AG04450 (cell line): Measurements from ENCODE around the gene PGP. TPM values are rescaled to one million over a fixed set of nuclear protein-coding genes. Genes with fewer than 3 reads are reported as not detected.

Source experiments
- CTCF ChIA-PET: fragments of 300-600, 350-600 bp; formaldehyde crosslinking; extraction: SDS; loops from one replicate; lab custom pipeline; 2022; ENCODE audit warnings: antibody characterized with exemption, inconsistent platforms; lab: Charles Lee
- POLR2A ChIA-PET: fragments of 350-600 bp; formaldehyde crosslinking; extraction: SDS; loops from one replicate; lab custom pipeline; 2021; ENCODE audit warnings: antibody characterized with exemption, inconsistent platforms; lab: Yijun Ruan, JAX
- DNase-seq: peaks from one replicate; pipeline ENCODE4 v3.0.0-alpha.2; 2011; ENCODE audit warnings: low read depth, low spot score
- H3K27ac ChIP-seq: one replicate; pipeline ENCODE4 v1.5.1; 2012; ENCODE audit warnings: low read depth, low read length, control low read depth
- H3K27me3 ChIP-seq: one replicate; pipeline ENCODE4 v1.6.0; 2012; ENCODE audit warnings: low read length; ENCODE audit not compliant: control insufficient read depth, insufficient read depth
- H3K4me3 ChIP-seq: 2 replicates; pipeline ENCODE4 v1.5.1; 2011; ENCODE audit warnings: mild to moderate bottlenecking, low read depth, low read length, control low read depth
- H3K9me3 ChIP-seq: 2 replicates; pipeline ENCODE4 v1.5.1; 2012; ENCODE audit warnings: low read length; ENCODE audit not compliant: control insufficient read depth, insufficient read depth
- polyA plus RNA-seq: library from polyadenylated mRNA; depleted of rRNA; stranded (reverse); fragments of >200 nt; gene quantifications from 2 replicates; pipeline ENCODE4 v1.2.3, GENCODE V29; 2011
- TF ChIP-seq, protein P1 (sequence below): IDR thresholded peaks from 2 replicates; pipeline ENCODE4 v1.5.1; 2011; ENCODE audit warnings: low read depth, low read length, control low read depth, inconsistent platforms

Gene PGP
- polyA plus RNA-seq, 1 experiment = 3.6 TPM

DNA sequence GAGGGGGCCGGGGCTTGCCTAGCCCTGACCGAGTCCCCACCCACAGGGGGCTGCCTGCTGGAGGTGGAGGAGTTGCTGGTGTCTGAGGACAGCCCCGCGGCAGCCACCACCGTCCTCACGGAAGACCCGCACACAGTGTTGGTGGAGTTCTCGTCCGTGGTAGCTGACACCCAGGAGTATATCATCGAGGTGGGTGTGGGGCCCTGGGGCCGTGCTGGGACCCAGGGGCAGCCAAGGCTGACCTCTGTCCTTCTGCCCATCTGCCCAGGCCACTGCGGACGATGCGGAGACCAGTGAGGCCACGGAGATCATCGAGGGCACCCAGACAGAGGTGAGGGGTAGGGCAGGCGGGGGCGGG lies 20.2 kb upstream of the PGP start:
- TF ChIP-seq, protein P1, sequence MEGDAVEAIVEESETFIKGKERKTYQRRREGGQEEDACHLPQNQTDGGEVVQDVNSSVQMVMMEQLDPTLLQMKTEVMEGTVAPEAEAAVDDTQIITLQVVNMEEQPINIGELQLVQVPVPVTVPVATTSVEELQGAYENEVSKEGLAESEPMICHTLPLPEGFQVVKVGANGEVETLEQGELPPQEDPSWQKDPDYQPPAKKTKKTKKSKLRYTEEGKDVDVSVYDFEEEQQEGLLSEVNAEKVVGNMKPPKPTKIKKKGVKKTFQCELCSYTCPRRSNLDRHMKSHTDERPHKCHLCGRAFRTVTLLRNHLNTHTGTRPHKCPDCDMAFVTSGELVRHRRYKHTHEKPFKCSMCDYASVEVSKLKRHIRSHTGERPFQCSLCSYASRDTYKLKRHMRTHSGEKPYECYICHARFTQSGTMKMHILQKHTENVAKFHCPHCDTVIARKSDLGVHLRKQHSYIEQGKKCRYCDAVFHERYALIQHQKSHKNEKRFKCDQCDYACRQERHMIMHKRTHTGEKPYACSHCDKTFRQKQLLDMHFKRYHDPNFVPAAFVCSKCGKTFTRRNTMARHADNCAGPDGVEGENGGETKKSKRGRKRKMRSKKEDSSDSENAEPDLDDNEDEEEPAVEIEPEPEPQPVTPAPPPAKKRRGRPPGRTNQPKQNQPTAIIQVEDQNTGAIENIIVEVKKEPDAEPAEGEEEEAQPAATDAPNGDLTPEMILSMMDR = no peak
- H3K27ac ChIP-seq = no peak overlapping the region
- no peak for DNase-seq
- ChIA-PET POLR2A (no interaction called here), CTCF (no interaction called here)
- H3K9me3 ChIP-seq = no peaks in the 10 kb centered on the region; the same call in 1 of the 2 replicates
- no peak overlapping the region for H3K4me3 ChIP-seq
- H3K27me3 ChIP-seq = peaks cover 13% of the 10 kb centered on the region

DNA sequence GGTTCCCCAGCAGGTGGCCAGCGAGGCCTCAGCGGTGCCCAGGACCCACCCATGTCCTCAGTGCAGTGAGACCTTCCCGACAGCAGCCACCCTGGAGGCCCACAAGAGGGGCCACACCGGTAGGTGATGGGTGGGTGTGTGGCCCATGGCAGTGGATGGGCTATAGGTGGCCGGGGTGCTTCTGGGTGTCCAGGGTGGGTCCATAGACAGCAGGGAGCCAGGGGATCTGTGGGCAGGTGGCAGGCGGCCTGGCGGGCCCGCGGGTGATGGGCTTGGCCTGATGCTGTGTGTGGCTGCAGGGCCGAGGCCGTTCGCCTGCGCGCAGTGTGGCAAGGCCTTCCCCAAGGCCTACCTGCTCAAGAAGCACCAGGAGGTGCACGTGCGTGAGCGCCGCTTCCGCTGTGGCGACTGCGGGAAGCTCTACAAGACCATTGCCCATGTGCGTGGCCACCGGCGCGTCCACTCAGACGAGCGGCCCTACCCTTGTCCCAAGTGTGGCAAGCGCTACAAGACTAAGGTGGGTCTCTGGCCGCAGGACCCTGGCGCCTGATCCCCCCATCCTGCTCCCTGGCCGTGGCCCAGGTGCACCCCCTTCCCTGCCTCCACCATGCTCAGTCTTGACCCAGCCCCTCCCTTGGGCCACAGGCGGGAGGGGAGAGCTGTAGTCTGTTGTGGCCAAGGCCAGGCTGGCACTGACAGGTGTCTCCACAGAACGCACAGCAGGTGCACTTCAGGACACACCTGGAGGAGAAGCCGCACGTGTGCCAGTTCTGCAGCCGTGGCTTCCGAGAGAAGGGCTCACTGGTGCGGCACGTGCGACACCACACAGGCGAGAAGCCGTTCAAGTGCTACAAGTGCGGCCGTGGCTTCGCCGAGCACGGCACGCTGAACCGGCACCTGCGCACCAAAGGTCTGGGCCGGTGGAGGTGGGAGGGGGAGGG lies 19.5 kb upstream of the PGP start:
- CTCF ChIA-PET = no interaction called here
- no peak overlapping the region for H3K27ac ChIP-seq

DNA sequence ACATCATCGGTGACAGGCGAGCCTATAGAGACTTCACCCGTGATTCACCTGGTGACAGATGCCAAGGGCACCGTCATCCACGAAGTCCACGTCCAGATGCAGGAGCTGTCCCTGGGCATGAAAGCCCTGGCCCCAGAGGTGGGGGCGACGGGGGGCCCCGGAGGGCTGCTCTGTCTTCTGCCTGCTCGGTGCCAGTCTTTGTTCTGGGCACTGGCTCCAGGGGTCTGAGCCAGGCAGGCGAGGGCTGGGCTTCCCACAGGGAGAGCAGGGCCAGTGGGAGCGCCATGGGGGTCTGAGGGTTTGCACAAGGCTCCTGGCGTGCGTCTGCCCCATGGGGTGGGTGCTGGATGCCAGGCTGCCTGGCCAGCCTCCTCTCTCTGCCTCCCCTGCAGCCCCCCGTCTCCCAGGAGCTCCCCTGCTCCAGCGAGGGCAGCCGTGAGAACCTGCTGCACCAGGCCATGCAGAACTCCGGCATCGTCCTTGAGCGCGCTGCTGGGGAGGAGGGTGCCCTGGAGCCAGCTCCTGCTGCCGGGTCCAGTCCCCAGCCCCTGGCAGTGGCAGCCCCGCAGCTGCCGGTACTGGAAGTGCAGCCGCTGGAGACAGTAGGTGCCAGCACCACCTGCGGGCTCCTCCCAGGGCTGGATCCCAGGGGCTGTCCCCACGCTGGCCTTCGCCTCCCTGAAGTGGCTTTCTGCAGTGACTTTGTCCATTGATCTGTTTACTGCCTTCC lies 18.6 kb upstream of the PGP start:
- no peak overlapping the region for H3K4me3 ChIP-seq
- TF ChIP-seq, protein P1 = no peak
- no peak for DNase-seq
- ChIA-PET CTCF (no interaction called here), POLR2A (interaction anchor here (0.7 kb wide), 1 partner anchor 78 kb away, joined by 3 read pairs; the partner anchor contains the start of gene TRAF7)
- peaks cover 13% of the 10 kb centered on the region for H3K27me3 ChIP-seq
- no peak overlapping the region for H3K27ac ChIP-seq
- no peaks in the 10 kb centered on the region; the same call in 1 of the 2 replicates for H3K9me3 ChIP-seq

More for the DNA sequence above, 19.5 kb upstream of the PGP start:
- no peak for DNase-seq
- POLR2A ChIA-PET = no interaction called here
- TF ChIP-seq, protein P1 = no peak
- Histone ChIP-seq H3K4me3 (no peak overlapping the region), H3K9me3 (no peaks in the 10 kb centered on the region; the same call in 1 of the 2 replicates), H3K27me3 (peaks cover 13% of the 10 kb centered on the region)

DNA sequence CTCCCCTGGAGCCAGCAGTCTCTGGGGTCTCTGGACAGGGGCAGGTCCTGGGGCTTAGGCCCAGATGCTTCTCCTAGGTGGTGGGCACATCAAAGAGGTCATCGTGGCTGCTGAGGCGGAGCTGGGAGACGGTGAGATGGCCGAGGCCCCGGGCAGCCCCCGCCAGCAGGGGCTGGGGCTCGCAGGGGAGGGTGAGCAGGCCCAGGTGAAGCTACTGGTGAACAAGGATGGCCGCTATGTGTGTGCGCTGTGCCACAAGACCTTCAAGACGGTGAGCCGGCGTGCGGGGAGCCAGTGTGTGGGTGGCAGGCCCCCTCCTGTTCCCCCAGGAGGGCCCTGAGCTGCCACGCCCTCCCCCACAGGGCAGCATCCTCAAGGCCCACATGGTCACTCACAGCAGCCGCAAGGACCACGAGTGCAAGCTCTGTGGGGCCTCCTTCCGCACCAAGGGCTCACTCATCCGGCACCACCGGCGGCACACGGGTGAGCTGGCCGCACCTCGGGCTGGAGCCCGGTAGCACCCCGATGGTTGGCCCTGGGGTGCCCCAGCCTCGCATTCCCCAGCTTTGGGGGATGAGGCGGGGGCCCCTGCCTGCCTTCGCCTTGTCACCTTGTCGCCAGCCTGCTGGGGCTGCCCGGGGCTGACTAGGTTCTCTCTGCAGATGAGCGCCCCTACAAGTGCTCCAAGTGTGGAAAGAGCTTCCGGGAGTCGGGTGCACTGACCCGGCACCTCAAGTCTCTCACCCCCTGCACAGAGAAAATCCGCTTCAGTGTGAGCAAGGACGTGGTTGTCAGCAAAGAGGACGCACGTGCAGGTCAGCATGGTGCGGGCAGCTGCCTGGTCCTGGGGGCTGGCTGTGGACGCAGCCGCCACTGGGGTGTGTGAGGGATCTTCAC lies 17.7 kb upstream of the PGP start:
- H3K27ac ChIP-seq = no peak overlapping the region
- CTCF ChIA-PET = no interaction called here

More for the DNA sequence above, 17.7 kb upstream of the PGP start:
- Histone ChIP-seq H3K4me3 (no peak overlapping the region), H3K27me3 (peaks cover 6% of the 10 kb centered on the region), H3K9me3 (no peaks in the 10 kb centered on the region; the same call in 1 of the 2 replicates)
- DNase-seq = no peak
- TF ChIP-seq, protein P1 = no peak
- POLR2A ChIA-PET = interaction anchor here (0.7 kb wide), 1 partner anchor 77 kb away, joined by 3 read pairs; the partner anchor contains the start of gene TRAF7
